BLaER1 (cell line): ENCODE data around the gene EHD1.
A peak's percentile ranks its signal among the peaks of the same experiment; 100 is the strongest.

Experiments used
- H3K27ac ChIP-seq: shearing (Covaris generic); formaldehyde crosslinking; 2 replicates; pipeline ENCODE4 v1.8.1; 2022
- H3K27me3 ChIP-seq: shearing (Covaris generic); formaldehyde crosslinking; 2 replicates; pipeline ENCODE4 v1.8.1; 2022
- H3K36me3 ChIP-seq: shearing (Covaris generic); formaldehyde crosslinking; 2 replicates; pipeline ENCODE4 v1.8.1; 2022
- H3K4me1 ChIP-seq: shearing (Covaris generic); formaldehyde crosslinking; 2 replicates; pipeline ENCODE4 v1.8.1; 2022
- H3K4me2 ChIP-seq: shearing (Covaris generic); formaldehyde crosslinking; 2 replicates; pipeline ENCODE4 v1.8.1; 2022
- H3K4me3 ChIP-seq: shearing (Covaris generic); formaldehyde crosslinking; 2 replicates; pipeline ENCODE4 v1.8.1; 2022
- H3K9ac ChIP-seq: shearing (Covaris generic); formaldehyde crosslinking; 2 replicates; pipeline ENCODE4 v1.8.1; 2022
- H3K9me3 ChIP-seq: shearing (Covaris generic); formaldehyde crosslinking; 2 replicates; pipeline ENCODE4 v1.8.1; 2022
- H4K20me1 ChIP-seq: shearing (Covaris generic); formaldehyde crosslinking; 2 replicates; pipeline ENCODE4 v1.8.1; 2022
- Cebpa-rat ChIP-seq: shearing (Covaris generic); IDR thresholded peaks from 2 replicates; pipeline ENCODE4 v1.8.1; 2022

EHD1 gene

GRCh38 chr11:64833509-64833908, 44.9 kb downstream of the EHD1 start:
- no peak overlapping the region for H3K4me2 ChIP-seq
- no peaks in the 10 kb centered on the region; the same call in 1 of the 2 replicates for H3K36me3 ChIP-seq

GRCh38 chr11:64833198-64833502, 45.3 kb downstream of the EHD1 start:
- TF ChIP-seq Cebpa-rat, result no peak
- no peak overlapping the region for H3K9ac ChIP-seq
- H3K4me1 ChIP-seq, result peaks cover 55% of the 10 kb centered on the region
- H3K36me3 ChIP-seq, result no peaks in the 10 kb centered on the region; the same call in 1 of the 2 replicates
- H3K27ac ChIP-seq, result no peak overlapping the region
- H4K20me1 ChIP-seq, result peaks cover 16% of the 10 kb centered on the region; the same call in 1 of the 2 replicates
- H3K4me2 ChIP-seq, result no peak overlapping the region
- no peak overlapping the region for H3K4me3 ChIP-seq
- no peaks in the 10 kb centered on the region for H3K9me3 ChIP-seq
- H3K27me3 ChIP-seq, result no peaks in the 10 kb centered on the region

More at GRCh38 chr11:64833509-64833908, 44.9 kb downstream of the EHD1 start:
- Histone ChIP-seq H3K9ac (no peak overlapping the region), H3K27ac (no peak overlapping the region), H3K4me1 (peaks cover 55% of the 10 kb centered on the region), H3K4me3 (no peak overlapping the region), H4K20me1 (peaks cover 16% of the 10 kb centered on the region; the same call in 1 of the 2 replicates), H3K9me3 (no peaks in the 10 kb centered on the region), H3K27me3 (no peaks in the 10 kb centered on the region)
- TF ChIP-seq Cebpa-rat, result no peak

- H3K9me3 ChIP-seq, result no peaks in the 10 kb centered on the region
- H3K27ac ChIP-seq, result no peak overlapping the region
- TF ChIP-seq Cebpa-rat, result no peak
- H4K20me1 ChIP-seq, result peaks cover 16% of the 10 kb centered on the region; the same call in 1 of the 2 replicates
- no peaks in the 10 kb centered on the region for H3K27me3 ChIP-seq
- no peak overlapping the region for H3K9ac ChIP-seq
- H3K36me3 ChIP-seq, result no peaks in the 10 kb centered on the region; the same call in 1 of the 2 replicates
- peaks cover 51% of the 10 kb centered on the region for H3K4me1 ChIP-seq
- no peak overlapping the region for H3K4me3 ChIP-seq
- H3K4me2 ChIP-seq, result peak overlapping the region; percentile 77
Measured at GRCh38 chr11:64832467-64833197, 45.8 kb downstream of the EHD1 start.

- Histone ChIP-seq H3K4me3 (no peak overlapping the region), H3K27me3 (no peaks in the 10 kb centered on the region), H3K4me2 (peak overlapping the region; percentile 77), H3K9me3 (no peaks in the 10 kb centered on the region), H3K27ac (peak overlapping the region; percentile 40; the same call in 1 of the 2 replicates), H3K36me3 (no peaks in the 10 kb centered on the region; the same call in 1 of the 2 replicates), H3K4me1 (peaks cover 40% of the 10 kb centered on the region), H4K20me1 (peaks cover 11% of the 10 kb centered on the region; the same call in 1 of the 2 replicates), H3K9ac (peak overlapping the region; percentile 45)
- no peak for TF ChIP-seq Cebpa-rat
Measured at GRCh38 chr11:64831411-64831891, 47.0 kb downstream of the EHD1 start.

- no peak overlapping the region for H3K9ac ChIP-seq
- H3K9me3 ChIP-seq, result no peaks in the 10 kb centered on the region
- no peaks in the 10 kb centered on the region for H4K20me1 ChIP-seq
- no peaks in the 10 kb centered on the region; the same call in 1 of the 2 replicates for H3K36me3 ChIP-seq
- no peaks in the 10 kb centered on the region for H3K27me3 ChIP-seq
- peak overlapping the region; percentile 17; the same call in 1 of the 2 replicates for H3K4me2 ChIP-seq
- no peak for TF ChIP-seq Cebpa-rat
- peaks cover 27% of the 10 kb centered on the region for H3K4me1 ChIP-seq
- no peak overlapping the region for H3K27ac ChIP-seq
- no peak overlapping the region for H3K4me3 ChIP-seq
Measured at GRCh38 chr11:64829536-64830251, 48.7 kb downstream of the EHD1 start.

- H3K4me2 ChIP-seq, result no peak overlapping the region
- no peak overlapping the region for H3K27ac ChIP-seq
- no peaks in the 10 kb centered on the region for H4K20me1 ChIP-seq
- H3K9ac ChIP-seq, result no peak overlapping the region
- H3K36me3 ChIP-seq, result no peaks in the 10 kb centered on the region
- H3K9me3 ChIP-seq, result no peaks in the 10 kb centered on the region
- no peak overlapping the region for H3K4me3 ChIP-seq
- TF ChIP-seq Cebpa-rat, result no peak
- H3K27me3 ChIP-seq, result no peaks in the 10 kb centered on the region
- peaks cover 31% of the 10 kb centered on the region for H3K4me1 ChIP-seq
Measured at GRCh38 chr11:64827451-64827839, 51.0 kb downstream of the EHD1 start.

GRCh38 chr11:64826578-64827450, 51.6 kb downstream of the EHD1 start:
- TF ChIP-seq Cebpa-rat, result no peak
- H3K36me3 ChIP-seq, result no peaks in the 10 kb centered on the region

GRCh38 chr11:64826062-64826461, 52.4 kb downstream of the EHD1 start:
- H3K4me2 ChIP-seq, result no peak overlapping the region
- H3K4me1 ChIP-seq, result peaks cover 17% of the 10 kb centered on the region
- H4K20me1 ChIP-seq, result no peaks in the 10 kb centered on the region
- no peaks in the 10 kb centered on the region for H3K36me3 ChIP-seq
- no peak overlapping the region for H3K27ac ChIP-seq
- H3K9me3 ChIP-seq, result no peaks in the 10 kb centered on the region
- H3K9ac ChIP-seq, result no peak overlapping the region
- no peak overlapping the region for H3K4me3 ChIP-seq
- H3K27me3 ChIP-seq, result no peaks in the 10 kb centered on the region
- no peak for TF ChIP-seq Cebpa-rat

More at GRCh38 chr11:64826578-64827450, 51.6 kb downstream of the EHD1 start:
- Histone ChIP-seq H3K4me1 (peaks cover 24% of the 10 kb centered on the region), H3K4me3 (no peak overlapping the region), H3K27me3 (no peaks in the 10 kb centered on the region), H4K20me1 (no peaks in the 10 kb centered on the region), H3K27ac (no peak overlapping the region), H3K9ac (no peak overlapping the region), H3K4me2 (no peak overlapping the region), H3K9me3 (no peaks in the 10 kb centered on the region)

- H3K9ac ChIP-seq, result no peak overlapping the region
- H3K9me3 ChIP-seq, result no peaks in the 10 kb centered on the region
- no peak overlapping the region for H3K27ac ChIP-seq
- no peaks in the 10 kb centered on the region for H3K36me3 ChIP-seq
- no peaks in the 10 kb centered on the region for H4K20me1 ChIP-seq
- no peak for TF ChIP-seq Cebpa-rat
- H3K4me1 ChIP-seq, result 0 out of 2 replicates have a peak, but pooled peaks cover 6% of the 10 kb centered on the region
- no peaks in the 10 kb centered on the region for H3K27me3 ChIP-seq
- no peak overlapping the region for H3K4me2 ChIP-seq
- no peak overlapping the region for H3K4me3 ChIP-seq
Measured at GRCh38 chr11:64823568-64824119, 54.8 kb downstream of the EHD1 start.
